Frontal cortex (tissue), 4 donors: ENCODE data around the gene MICOS13. TPM values are rescaled to one million over a fixed set of nuclear protein-coding genes. Genes with fewer than 3 reads are reported as not detected.
A peak's percentile ranks its signal among the peaks of the same experiment; 100 is the strongest.
"Not testable (repeated sequence)": the region's sequence is repeated elsewhere in the genome, so short reads cannot be mapped to it uniquely, and the experiment has no call there.

Experiments
- DNase-seq, 2 donors: peaks; one replicate each; pipeline ENCODE4 v3.0.0; 2012; ENCODE audit warnings: low spot score in 2 of 2
- FAIRE-seq: peaks from 2 replicates; lab custom pipeline; 2012; peaks lifted over from hg19 to GRCh38; lab: Jason Lieb, UNC
- total RNA-seq: library from RNA; depleted of rRNA; stranded (reverse); fragments of >200 nt; gene quantifications from one replicate; pipeline ENCODE4 v1.2.3, GENCODE V29; 2014
- donor health status: control.
- donor health status: control.
- donor health status: control.

MICOS13 gene
- total RNA-seq, 1 donor from 2014 or later: 15.1 TPM

DNA sequence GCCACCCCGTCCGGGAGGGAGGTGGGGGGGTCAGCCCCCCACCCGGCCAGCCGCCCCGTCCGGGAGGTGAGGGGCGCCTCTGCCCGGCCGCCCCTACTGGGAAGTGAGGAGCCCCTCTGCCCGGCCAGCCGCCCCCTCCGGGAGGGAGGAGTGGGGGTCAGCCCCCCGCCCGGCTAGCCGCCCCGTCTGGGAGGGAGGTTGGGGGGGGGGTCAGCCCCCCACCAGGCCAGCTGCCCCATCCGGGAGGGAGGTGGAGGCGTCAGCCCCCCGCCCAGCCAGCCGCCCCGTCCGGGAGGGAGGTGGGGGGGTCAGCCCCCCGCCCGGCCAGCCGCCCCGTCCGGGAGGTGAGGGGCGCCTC is 21.7 kb upstream of the MICOS13 start:
- FAIRE-seq, DNase-seq: not testable (repeated sequence)

DNA sequence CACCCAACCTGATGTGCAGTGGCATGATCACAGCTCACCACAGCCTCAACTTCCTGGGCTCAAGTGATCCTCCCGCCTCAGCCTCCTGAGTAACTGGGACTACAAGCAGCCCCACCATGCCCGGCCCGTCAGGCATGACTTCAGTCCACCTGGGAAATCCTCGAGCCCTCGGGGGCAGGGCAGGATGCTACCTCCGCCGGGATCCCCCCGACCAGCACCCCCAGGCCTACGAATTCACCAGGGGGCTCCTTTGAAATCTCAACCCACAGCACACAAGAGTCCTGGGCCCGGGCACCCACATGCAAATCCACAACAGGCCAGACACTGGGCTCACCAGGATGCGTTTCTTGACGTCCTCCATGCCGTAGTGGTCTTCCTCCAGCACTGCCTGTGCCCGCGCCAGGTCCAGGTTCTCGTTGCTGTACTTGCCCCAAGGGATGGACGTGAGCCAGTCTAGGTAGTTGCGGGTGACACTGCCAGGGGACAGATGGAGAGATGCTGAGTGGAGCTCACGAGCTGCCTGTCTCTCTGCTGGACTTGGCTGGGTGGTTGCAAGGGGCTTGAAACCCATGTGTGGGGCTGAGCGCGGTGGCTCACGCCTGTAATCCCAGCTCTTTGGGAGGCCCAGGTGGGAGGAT is 20.3 kb upstream of the MICOS13 start:
- DNase-seq (no peak), FAIRE-seq (no peak)

GRCh38 chr19:5698635-5699422 is 18.5 kb upstream of the MICOS13 start:
- FAIRE-seq: no peak
- no peak for DNase-seq

- no peak for FAIRE-seq
- no peak for DNase-seq
Measured at GRCh38 chr19:5697890-5698634, 17.7 kb upstream of the MICOS13 start.

GRCh38 chr19:5697022-5697889 is 16.9 kb upstream of the MICOS13 start:
- DNase-seq (no peak), FAIRE-seq (no peak)

DNA sequence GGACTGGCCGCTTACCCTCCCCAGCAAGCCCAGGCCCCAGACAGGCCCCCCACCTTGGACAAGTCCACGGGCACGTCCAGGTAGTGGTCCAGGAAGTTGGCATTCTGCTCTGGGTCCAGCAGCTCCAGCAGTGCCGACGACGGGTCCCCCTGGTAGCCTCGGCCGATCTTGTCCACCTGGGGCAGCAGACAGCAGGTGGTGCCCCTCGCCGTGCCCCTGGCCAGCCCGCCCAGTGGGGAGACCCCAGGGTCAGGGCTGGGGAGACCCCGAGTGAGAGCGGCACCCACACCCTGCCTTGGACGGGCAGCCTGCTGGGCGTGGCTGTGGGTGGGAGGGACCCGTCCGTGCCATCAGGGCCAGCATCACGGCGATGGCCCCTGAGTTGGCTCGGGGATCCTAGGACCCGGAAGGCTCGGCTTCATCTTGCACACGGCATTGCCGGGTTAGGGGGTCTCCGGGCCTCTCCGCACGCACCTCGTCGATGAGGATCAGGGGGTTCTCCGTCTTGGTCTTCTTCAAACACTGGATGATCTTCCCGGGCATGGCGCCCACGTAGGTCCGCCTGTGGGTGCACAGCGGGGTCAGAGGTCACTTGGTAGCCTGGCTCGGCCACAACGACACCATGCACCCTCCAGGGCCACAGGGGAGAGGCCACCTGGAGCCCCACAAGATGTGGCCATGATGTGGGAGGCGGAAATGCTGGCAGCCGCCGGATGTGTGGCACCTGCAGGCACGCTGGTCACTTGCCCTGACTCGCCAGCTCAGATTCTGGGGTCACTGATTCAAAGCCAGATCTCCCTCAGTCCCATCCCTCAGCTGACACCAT is 16.1 kb upstream of the MICOS13 start:
- no peak for DNase-seq
- FAIRE-seq: no peak

DNA sequence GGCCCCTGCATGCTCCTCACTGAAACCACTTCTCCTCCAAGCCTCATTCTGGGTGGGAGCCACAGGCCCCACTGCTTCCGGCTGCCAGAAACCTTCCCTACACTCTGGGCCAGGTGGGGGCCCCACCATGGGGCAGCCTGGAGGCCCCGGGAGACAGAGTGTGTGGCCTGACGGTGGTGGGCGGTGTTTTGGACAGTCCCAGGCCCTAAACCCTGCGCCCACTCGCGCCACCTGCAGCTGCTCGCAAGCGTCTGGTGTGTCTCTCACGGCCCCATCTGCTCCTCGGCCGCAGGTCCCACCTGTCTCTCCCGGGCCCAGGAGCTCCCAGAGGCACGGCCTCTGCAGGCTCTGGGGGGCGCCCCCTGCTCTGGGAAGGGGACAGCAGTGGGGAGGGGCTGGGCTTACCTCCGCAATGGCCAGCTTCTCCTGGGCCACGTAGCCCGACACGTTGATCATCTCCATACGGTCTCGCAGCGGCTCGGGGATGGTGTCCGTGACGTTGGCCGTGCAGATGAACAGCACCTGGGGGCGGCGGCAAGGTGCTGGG is 15.4 kb upstream of the MICOS13 start:
- FAIRE-seq (no peak), DNase-seq (no peak)

- FAIRE-seq (no peak), DNase-seq (no peak)
Measured at GRCh38 chr19:5694956-5695648, 14.8 kb upstream of the MICOS13 start.

- FAIRE-seq: no peak
- DNase-seq: no peak
Measured at GRCh38 chr19:5694167-5694955, 14.0 kb upstream of the MICOS13 start.

DNA sequence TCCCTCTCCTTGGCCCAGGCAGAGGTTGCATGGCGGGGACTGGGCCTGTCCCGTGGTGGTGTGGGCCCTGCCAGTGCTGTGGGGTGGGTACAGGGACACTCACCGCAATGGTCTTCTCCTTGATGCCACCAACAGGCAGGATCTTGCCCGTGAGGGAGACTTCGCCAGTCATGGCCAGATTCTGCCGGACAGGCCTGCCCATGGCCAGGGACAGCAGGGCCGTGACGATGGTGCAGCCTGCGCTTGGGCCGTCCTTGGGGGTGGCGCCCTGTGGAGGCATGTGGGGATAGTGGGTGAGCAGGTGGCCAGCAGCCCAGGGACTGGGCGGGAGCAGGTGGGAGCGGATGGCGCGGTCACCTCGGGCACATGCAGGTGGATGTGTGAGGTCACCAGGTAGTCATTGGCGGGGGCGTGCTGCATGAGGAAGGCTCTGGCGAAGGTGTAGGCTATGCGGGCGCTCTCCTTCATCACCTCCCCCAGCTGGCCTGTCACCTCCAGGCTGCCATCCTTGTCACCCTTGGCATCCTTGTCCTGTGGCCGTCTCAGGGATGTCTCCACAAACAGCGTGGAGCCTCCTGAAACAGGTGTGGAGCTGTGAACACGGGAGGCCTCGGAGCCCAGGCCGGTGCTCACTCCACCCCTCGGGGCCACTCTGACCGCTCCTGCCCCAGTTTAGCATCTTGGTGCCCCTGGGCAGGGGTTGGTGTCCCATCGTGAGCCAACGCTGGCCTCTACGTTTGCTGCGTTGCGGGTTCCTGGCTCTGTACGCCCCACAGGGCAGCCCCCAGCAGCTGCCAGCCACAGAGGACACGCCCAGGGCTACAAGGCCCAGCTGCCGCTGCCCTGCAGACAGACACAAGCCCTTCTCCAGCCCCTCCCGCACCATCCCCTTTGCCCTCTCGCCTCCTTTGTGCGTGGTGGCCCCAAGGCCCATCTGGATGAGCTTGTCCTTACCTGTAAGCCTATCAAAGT is 13.2 kb upstream of the MICOS13 start:
- FAIRE-seq: no peak
- DNase-seq: no peak

DNA sequence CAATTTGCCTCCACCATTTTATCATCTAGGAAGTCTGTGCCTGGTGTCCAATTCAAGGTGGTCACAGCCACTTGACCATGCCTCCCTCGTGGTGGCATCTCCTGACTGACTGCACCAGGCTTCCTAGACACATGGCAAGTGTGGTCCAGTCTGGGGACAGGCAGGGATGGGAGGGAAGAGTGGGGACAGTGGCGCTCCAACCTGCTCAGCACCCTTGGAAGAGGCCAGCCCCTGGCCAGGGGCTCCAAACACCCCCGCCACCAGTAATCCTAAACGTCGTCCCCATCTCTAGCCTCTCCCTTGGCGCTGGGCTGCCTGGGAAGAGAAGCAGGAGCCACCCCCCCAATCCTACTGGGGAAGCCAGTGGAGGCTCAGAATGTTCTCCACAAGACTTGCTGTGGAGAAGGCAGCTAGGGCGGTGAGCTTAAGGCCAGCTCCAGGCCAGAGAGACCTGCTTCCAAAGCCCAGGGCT is 12.4 kb upstream of the MICOS13 start:
- no peak for DNase-seq
- no peak for FAIRE-seq

DNA sequence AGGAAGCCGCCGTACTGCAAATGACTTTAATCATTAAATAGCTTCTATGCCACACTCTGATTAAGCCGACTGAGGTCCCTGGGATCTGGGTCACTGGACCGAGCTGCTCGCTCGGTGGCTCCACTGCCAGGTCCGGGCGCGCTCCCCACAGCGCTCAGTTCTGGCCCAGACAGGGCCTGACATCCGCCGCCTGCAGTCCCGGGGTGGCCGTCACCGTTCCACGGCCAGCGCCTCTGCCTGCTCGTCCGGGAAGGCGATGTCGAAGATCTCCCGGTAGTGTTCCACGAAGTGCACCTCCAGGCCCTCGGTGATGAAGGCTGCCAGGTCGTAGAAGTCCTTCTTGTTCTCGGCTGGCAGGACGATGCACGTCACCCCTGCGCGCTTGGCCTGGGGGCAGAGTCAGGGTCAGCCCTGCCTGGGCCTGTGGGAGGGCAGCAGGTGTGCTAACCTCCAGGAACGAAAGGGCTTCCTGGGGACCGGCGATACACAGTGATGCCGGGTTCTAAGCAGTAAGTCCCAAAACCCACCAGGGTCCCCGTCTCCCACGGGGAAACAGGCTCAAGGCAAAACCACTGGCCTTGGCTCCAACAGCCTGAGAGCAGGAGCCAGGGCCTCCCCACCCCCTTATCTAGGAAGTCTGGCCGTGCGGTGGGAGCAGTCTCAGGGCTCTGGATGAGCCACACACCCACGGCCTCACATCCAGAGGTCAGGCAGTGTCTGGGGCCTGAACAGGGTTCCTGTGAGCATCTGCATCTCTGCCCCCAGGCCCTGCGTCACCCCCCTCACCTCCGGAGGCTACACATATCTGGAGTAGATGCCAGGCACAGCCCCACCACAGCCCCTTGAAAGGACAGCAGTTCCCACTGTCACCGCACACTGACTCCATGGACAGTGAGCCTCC is 11.8 kb upstream of the MICOS13 start:
- FAIRE-seq (no peak), DNase-seq (no peak)

DNA sequence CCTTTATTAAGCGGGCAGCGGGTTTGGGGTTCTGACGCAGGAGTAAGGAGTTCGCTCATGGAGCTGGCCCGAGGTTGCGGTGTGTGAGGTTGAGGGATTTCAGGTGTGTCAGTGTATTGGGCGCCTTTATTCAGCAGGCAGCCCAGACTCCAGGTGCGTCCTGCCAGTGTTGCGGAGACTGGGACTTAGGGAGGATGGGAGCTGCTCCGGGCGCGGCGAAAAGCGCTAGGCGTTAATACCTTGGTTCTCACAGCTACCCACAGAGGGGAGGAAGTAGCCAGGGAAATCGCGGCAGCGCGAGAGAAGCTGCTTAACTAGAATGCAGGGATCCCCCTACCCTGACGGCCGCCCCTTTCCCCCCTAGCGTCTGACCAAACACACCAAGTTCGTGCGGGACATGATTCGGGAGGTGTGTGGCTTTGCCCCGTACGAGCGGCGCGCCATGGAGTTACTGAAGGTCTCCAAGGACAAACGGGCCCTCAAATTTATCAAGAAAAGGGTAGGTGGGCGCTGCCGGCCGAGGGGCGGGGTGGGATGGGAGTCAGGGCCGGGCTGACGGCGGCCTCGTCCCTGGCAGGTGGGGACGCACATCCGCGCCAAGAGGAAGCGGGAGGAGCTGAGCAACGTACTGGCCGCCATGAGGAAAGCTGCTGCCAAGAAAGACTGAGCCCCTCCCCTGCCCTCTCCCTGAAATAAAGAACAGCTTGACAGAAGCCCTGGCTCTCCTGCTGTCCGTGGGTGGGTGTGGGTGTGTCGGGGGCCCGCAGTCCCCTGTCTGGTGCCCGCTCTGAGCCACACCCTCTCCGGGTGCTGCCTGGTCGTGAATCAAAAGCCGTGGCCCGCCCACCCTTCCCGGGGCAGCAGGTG is 10.9 kb upstream of the MICOS13 start:
- DNase-seq (peak in 1 of 2 donors; percentile 72), FAIRE-seq (no peak)
